Caco-2 (cell line): Measurements from ENCODE around the gene HOXB3. TPM values are rescaled to one million over a fixed set of nuclear protein-coding genes. Genes with fewer than 3 reads are reported as not detected.

ENCODE experiments used
- BruUV-seq: library from RNA; stranded (reverse); fragments of 400-500 nt; replicated peaks from 2 replicates; lab custom pipeline; 2021; lab: Mats Ljungman, UMichigan
- CTCF ChIA-PET: fragments of 300-600 bp; sonication (Branson Sonifier 250); formaldehyde crosslinking; loops from one replicate; lab custom pipeline; 2022; ENCODE audit warnings: antibody characterized with exemption; lab: Charles Lee
- POLR2A ChIA-PET: fragments of 300-600 bp; sonication (Branson Sonifier 250); formaldehyde crosslinking; loops from one replicate; lab custom pipeline; 2022; ENCODE audit warnings: antibody characterized with exemption; lab: Charles Lee
- DNase-seq, 2 experiments: peaks; one replicate each; pipeline versions ENCODE4 v3.0.0 to v3.0.0-alpha.2; 2020 to 2022
- H3K27me3 ChIP-seq: replicated peaks from 2 replicates; pipeline ENCODE4 v1.6.0; 2011; ENCODE audit warnings: low read length; ENCODE audit not compliant: control insufficient read depth, insufficient read depth
- H3K36me3 ChIP-seq: 2 replicates; pipeline ENCODE4 v1.5.1; 2011; ENCODE audit warnings: low read length; ENCODE audit not compliant: control insufficient read depth, insufficient read depth
- H3K4me1 ChIP-seq: fragments of 250-450 bp; sonication (Bioruptor Pico); 2 replicates; pipeline ENCODE4 v1.5.1; 2020; ENCODE audit warnings: mild to moderate bottlenecking
- H3K4me3 ChIP-seq: 2 replicates; pipeline ENCODE4 v1.5.1; 2011; ENCODE audit warnings: low read depth, mild to moderate bottlenecking, control low read depth, low read length
- H3K9me3 ChIP-seq: fragments of 250-450 bp; sonication (Bioruptor Pico); 2 replicates; pipeline ENCODE4 v1.5.1; 2020; ENCODE audit warnings: mild to moderate bottlenecking, moderate library complexity
- H3K27ac Mint-ChIP-seq: one replicate; pipeline ENCODE4 v1.8.0; 2022; ENCODE audit warnings: mixed read lengths; ENCODE audit not compliant: unreplicated experiment
- H3K27me3 Mint-ChIP-seq: one replicate; pipeline ENCODE4 v1.8.0; 2022; ENCODE audit warnings: mixed read lengths; ENCODE audit not compliant: insufficient read depth, unreplicated experiment
- H3K36me3 Mint-ChIP-seq: one replicate; pipeline ENCODE4 v1.8.0; 2022; ENCODE audit warnings: mild to moderate bottlenecking, mixed read lengths; ENCODE audit not compliant: insufficient read depth, unreplicated experiment
- H3K4me1 Mint-ChIP-seq: one replicate; pipeline ENCODE4 v1.8.0; 2022; ENCODE audit warnings: low read depth, mixed read lengths; ENCODE audit not compliant: unreplicated experiment
- H3K4me3 Mint-ChIP-seq: one replicate; pipeline ENCODE4 v1.8.0; 2022; ENCODE audit warnings: mild to moderate bottlenecking, moderate library complexity, mixed read lengths; ENCODE audit not compliant: unreplicated experiment
- H3K9me3 Mint-ChIP-seq: one replicate; pipeline ENCODE4 v1.8.0; 2022; ENCODE audit warnings: mixed read lengths; ENCODE audit not compliant: unreplicated experiment
- intact Hi-C: fragments of 100-400 bp; cut with micrococcal nuclease; formaldehyde crosslinking; loops from one replicate; pipeline ENCODE4 v1.10.0; 2022; ENCODE audit not compliant: unreplicated experiment
- total RNA-seq: library from RNA; stranded (reverse); gene quantifications from 2 replicates; pipeline ENCODE4 v1.2.3, GENCODE V29; 2022
- TF ChIP-seq, protein P1 (sequence below), 2 experiments: fragments of 200-600 bp in 1 of 2; IDR thresholded peaks; 1 replicate in 1 of 2; 2 replicates in 1 of 2; pipeline versions ENCODE4 v1.5.1 to v1.8.0; 2011 to 2022; ENCODE audit warnings: antibody characterized with exemption in 1 of 2, control low read depth in 1 of 2, inconsistent platforms in 1 of 2, low read depth in 1 of 2, low read length in 1 of 2, mild to moderate bottlenecking in 1 of 2, moderate library complexity in 1 of 2; ENCODE audit not compliant: insufficient read depth in 1 of 2, severe bottlenecking in 1 of 2, unreplicated experiment in 1 of 2

HOXB3 gene
- total RNA-seq, 1 experiment from 2014 or later = 7.2 TPM

- intact Hi-C loops = no loop called here
- H3K4me1 ChIP-seq = peaks cover 9% of the 10 kb centered on the region
Observed at GRCh38 chr17:48610282-48611211, 20.5 kb upstream of the HOXB3 start, which contains the start of gene HOXB7. Gene HOXB7, minus strand, starts transcription at chr17:48611017. Its CDS starts 99 bp downstream, at chr17:48610918.

DNA sequence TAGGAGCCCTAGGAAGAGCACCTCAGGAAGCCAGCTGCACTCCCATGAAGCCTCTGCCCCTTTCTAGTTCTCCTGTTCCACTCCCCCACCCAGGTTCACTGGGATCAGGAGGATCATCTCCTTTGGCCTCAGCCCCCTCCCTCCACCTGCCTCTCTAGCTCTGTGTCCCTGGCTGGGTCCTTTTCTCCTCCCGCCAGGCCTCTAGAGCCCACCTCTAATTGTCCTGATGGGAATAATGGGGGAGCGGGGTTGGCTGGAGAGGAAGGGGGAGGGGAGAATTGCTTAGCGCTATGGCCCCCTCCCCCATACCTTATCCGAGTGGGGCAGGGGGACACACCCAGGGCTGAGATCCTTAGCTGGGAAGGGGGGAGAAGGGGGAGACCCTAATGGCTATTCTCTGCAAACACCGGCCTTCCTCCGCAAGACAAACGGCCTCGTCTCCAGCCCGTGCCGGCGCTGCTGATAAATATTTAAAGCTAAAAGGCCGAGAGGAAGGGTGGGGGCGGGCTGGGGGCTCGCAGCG lies 19.8 kb upstream of the HOXB3 start:
- H3K27me3 ChIP-seq = no peaks in the 10 kb centered on the region
- peaks cover 25% of the 10 kb centered on the region for H3K27me3 Mint-ChIP-seq
- H3K9me3 ChIP-seq = no peaks in the 10 kb centered on the region
- DNase-seq = peak; percentile 35 to 56
- TF ChIP-seq, protein P1, sequence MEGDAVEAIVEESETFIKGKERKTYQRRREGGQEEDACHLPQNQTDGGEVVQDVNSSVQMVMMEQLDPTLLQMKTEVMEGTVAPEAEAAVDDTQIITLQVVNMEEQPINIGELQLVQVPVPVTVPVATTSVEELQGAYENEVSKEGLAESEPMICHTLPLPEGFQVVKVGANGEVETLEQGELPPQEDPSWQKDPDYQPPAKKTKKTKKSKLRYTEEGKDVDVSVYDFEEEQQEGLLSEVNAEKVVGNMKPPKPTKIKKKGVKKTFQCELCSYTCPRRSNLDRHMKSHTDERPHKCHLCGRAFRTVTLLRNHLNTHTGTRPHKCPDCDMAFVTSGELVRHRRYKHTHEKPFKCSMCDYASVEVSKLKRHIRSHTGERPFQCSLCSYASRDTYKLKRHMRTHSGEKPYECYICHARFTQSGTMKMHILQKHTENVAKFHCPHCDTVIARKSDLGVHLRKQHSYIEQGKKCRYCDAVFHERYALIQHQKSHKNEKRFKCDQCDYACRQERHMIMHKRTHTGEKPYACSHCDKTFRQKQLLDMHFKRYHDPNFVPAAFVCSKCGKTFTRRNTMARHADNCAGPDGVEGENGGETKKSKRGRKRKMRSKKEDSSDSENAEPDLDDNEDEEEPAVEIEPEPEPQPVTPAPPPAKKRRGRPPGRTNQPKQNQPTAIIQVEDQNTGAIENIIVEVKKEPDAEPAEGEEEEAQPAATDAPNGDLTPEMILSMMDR (IDR thresholded peaks at IDR 0.05; ENCODE audit: insufficient read depth in 1 of 2, low read depth in 1 of 2, low read length in 1 of 2, severe bottlenecking in 1 of 2, unreplicated experiment in 1 of 2) = no peak
- no peaks in the 10 kb centered on the region for H3K36me3 ChIP-seq
- ChIA-PET POLR2A (interaction anchor here (0.6 to 1.3 kb wide), 5 partner anchors 8 to 805 kb away, joined by 3 to 10 read pairs (median 7); partner anchors contain the start of genes HOXB9 and PHB1), CTCF (interaction anchor here (0.6 to 1.3 kb wide), 9 partner anchors 8 to 1099 kb away, joined by 3 to 7 read pairs (median 6); no protein-coding TSS in a partner anchor)
- H3K36me3 Mint-ChIP-seq = peaks cover 15% of the 10 kb centered on the region
- H3K27ac Mint-ChIP-seq = peak overlapping the region; percentile 72
- BruUV-seq = no TSS peak
- intact Hi-C loops = no loop called here
- H3K4me1 Mint-ChIP-seq = peaks cover 29% of the 10 kb centered on the region
- H3K4me3 ChIP-seq = peak overlapping the region; percentile 70
- peaks cover 9% of the 10 kb centered on the region for H3K4me1 ChIP-seq
- H3K4me3 Mint-ChIP-seq = peak overlapping the region; percentile 86
- no peaks in the 10 kb centered on the region for H3K9me3 Mint-ChIP-seq

More at GRCh38 chr17:48610282-48611211, 20.5 kb upstream of the HOXB3 start, which contains the start of gene HOXB7:
- Histone ChIP-seq H3K9me3 (no peaks in the 10 kb centered on the region), H3K36me3 (no peaks in the 10 kb centered on the region), H3K4me3 (peak within 1 kb of the TSS; percentile 70), H3K27me3 (no peaks in the 10 kb centered on the region)
- no peaks in the 10 kb centered on the region for H3K9me3 Mint-ChIP-seq
- H3K4me1 Mint-ChIP-seq = peaks cover 29% of the 10 kb centered on the region
- TF ChIP-seq, protein P1 (IDR thresholded peaks at IDR 0.05; ENCODE audit: insufficient read depth in 1 of 2, low read depth in 1 of 2, low read length in 1 of 2, severe bottlenecking in 1 of 2, unreplicated experiment in 1 of 2) = no peak
- peak within 1 kb of the TSS; percentile 72 for H3K27ac Mint-ChIP-seq
- peaks cover 31% of the 10 kb centered on the region for H3K27me3 Mint-ChIP-seq
- BruUV-seq = TSS peak; percentile 42
- CTCF ChIA-PET = interaction anchor here (0.6 to 1.3 kb wide), 8 partner anchors 9 to 1098 kb away, joined by 3 to 7 read pairs (median 6); no protein-coding TSS in a partner anchor
- POLR2A ChIA-PET = interaction anchor here (0.6 to 1.3 kb wide), 4 partner anchors 9 to 804 kb away, joined by 3 to 10 read pairs (median 6); partner anchors contain the start of genes HOXB9 and PHB1
- H3K4me3 Mint-ChIP-seq = peak within 1 kb of the TSS; percentile 86
- peaks cover 15% of the 10 kb centered on the region for H3K36me3 Mint-ChIP-seq
- DNase-seq = peak; percentile 88 to 92

DNA sequence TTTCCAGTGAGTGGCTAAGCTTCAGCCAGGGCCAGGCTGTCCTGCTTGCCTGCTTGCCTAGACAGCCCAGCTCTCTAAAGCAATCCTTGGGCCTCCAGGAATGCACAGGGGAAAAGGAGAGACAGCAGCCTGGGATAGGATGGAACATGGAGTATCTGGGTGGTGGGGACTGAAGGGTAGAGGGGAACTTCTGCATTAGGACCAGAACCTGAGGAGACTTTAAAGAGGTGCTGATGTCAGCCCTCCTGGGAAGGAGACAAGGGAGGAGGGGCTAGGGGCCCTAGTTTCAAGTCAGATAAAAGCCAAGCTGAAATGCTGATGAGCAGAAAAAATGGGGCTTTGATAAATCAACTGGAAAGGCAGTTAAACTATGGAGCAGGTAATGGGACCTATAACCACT lies 19.0 kb upstream of the HOXB3 start:
- no peak overlapping the region; the same call in 1 of the 2 replicates for H3K4me3 ChIP-seq
- H3K4me1 Mint-ChIP-seq = peaks cover 29% of the 10 kb centered on the region
- DNase-seq = no peak
- no peaks in the 10 kb centered on the region for H3K9me3 ChIP-seq
- no peaks in the 10 kb centered on the region for H3K9me3 Mint-ChIP-seq
- TF ChIP-seq, protein P1 (IDR thresholded peaks at IDR 0.05; ENCODE audit: insufficient read depth in 1 of 2, low read depth in 1 of 2, low read length in 1 of 2, severe bottlenecking in 1 of 2, unreplicated experiment in 1 of 2) = no peak
- POLR2A ChIA-PET = interaction anchor here (0.6 kb wide), 1 partner anchor 108 kb away, joined by 4 read pairs; no protein-coding TSS in a partner anchor
- intact Hi-C loops = no loop called here
- H3K36me3 Mint-ChIP-seq = peaks cover 15% of the 10 kb centered on the region
- H3K27me3 Mint-ChIP-seq = peaks cover 22% of the 10 kb centered on the region
- no peaks in the 10 kb centered on the region for H3K36me3 ChIP-seq
- no peak overlapping the region for H3K27ac Mint-ChIP-seq
- H3K4me1 ChIP-seq = peaks cover 9% of the 10 kb centered on the region
- H3K4me3 Mint-ChIP-seq = peak overlapping the region; percentile 86
- no TSS peak for BruUV-seq
- no peaks in the 10 kb centered on the region for H3K27me3 ChIP-seq
- CTCF ChIA-PET = interaction anchor here (0.6 to 1.3 kb wide), 4 partner anchors 8 to 393 kb away, joined by 3 to 7 read pairs (median 4); no protein-coding TSS in a partner anchor
